NCI-H2107 (cell line): ENCODE data around the gene KCTD20.

ENCODE experiments used
- DNase-seq: peaks from one replicate; lab custom pipeline; 2025; lab: John Stamatoyannopoulos, UW

KCTD20 gene

DNA sequence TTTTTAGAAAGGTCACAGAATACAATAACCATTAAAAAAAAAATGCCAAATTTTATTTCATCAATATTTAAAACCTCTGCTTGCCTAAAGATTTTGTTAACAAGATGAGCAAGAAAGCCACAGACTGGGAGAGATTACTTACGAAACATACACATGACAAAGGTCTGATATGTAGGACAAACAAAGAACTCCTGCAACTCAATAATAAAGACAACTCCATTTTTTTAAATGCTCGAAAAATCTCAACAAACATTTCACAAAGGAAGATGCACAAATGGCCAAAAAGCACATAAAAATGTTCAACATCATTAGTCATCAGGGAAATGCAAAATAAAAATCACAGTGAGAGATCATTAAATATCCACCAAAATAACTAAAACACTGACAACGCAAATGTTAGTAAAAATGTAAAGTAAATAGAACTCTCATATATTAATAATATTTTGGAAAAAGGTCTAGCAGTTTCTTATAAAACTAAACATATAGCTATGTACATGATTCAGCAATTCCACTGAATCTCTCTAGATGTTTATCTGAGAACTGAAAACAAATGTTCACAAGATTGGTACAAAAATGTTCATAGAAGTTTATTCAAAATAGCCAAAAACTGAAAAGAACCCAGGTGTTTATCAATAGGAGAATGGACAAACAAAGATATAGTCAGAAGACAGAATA lies 94.2 kb downstream of the KCTD20 start:
- no peak for DNase-seq

- DNase-seq: no peak
Measured at GRCh38 chr6:36539814-36540568, 97.2 kb downstream of the KCTD20 start.
